ENCODE data around the gene MRPS21.
A peak's percentile ranks its signal among the peaks of the same experiment; 100 is the strongest.

MRPS21 gene

DNA sequence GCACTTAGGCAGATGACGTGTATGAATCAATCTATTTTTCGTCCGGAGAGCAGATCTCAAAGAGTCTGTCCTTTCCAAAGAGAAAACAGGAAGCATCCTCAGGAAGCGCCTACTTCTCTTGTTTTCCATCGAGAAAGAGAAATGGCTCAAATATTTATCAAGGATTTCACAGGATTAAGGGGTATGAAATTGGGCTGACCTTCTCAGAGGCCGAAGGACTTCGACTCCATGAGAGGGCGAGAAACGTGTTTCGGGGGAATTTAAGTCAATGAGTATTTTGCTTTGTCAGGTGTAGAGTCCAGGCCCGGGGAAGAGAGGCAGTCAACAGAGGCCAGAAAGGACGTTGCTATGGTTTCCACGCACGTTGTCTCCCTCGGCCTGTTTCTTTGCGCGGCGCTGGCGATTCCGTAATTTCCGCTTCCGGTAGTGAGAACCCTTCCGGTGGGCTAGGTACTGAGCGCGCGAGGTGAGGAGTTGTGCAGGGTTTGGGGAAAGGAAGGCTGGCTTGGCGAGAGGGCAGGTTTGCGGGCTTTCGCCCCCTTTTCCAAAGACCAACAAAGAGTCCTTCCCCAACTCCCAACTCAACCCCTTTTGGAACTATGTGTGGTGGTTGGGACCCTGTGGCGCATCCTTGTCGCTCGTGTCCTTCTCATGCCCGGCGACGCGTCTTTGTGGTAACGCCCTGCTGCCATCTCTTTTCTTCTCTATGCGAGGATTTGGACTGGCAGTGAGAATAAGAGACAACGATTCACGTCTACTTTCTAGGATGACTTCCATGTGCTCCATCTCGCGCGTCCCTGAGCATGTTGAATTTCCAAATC lies at the start of gene MRPS21:
TSS of gene MRPS21 (plus strand) at position 429 of the 821 bp plus-strand sequence. CDS start 506 bp downstream, outside the sequence.
- peak; percentile 76 to 86 for DNase-seq (ENCODE audit: extremely low read depth in 1 of 2, low read depth in 1 of 2)

DNA sequence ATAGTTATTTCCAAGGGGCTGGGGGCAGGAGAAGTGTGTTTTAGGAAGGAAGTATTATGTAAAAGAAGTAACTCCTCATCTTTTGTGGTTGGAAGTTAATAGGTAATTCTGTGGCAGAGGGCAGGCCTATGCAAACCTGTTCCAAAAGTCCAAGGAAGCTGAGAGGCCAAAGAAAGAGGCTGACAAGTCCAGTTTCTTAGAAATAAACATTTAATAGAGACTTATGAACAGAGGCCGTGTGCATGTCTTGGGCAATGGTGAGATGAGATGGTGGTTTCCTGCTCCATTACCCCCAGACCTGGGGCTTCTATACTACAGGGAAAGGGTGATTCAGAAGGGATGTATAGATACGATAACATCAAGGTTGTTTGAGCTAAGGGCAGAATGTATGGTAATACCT lies 43.7 kb upstream of the MRPS21 start:
- no peak for DNase-seq (ENCODE audit: extremely low read depth in 1 of 2, low read depth in 1 of 2)

DNA sequence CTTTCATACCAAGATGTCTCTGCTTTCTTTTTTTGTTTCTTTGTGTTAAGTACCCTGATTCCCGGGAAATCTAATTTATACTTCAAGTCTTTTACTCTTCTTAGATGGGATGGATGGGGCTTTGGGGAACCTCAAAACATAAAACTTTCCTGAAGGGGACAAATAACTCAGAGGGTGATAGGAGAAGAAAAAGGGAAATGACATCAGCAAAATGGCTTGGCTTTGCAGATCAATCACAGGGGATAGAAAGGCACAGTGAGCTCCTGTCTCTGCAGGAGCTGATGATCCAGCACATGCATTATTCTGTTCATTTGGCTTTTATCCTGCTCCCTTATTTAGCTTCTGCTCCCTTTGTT lies 37.5 kb upstream of the MRPS21 start:
- DNase-seq (ENCODE audit: extremely low read depth in 1 of 2, low read depth in 1 of 2): no peak

DNA sequence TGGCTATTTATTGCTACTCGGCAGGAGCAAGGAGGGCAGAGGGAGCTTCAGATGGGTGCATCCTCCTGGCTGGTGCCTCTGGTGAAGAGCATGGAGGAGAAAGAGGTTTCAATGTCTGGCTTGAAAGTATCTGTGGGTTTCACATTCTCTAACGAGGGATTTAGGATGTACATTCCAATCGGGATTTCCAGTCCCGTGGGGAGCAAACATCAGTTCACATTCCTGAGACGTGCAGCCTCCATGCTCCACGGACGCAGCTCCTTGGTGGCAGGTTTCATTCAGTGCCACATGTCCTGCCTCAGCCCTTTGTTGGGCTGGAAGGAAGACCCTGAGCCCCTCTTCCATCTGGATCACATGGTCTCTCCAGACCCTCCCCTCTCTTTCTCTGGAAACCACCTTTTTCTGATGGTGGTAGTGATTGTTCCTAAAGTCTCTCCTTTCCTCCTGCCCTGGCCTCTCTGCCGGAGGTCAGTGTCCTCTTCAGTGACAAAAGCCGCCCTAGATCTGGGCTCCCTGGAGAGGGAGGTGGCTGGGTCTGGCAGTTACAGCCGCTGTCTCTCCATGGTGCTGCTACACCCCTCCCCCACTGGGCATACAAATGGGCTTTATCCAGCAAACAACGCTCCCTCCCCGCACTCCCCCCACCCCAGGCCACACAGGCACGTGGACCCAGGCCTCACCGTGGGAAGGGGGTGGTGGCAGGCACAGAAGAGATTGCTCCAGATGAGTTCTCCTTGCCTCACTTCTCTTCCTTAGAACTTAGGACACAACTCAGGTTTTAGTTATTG lies 36.9 kb upstream of the MRPS21 start:
- DNase-seq (ENCODE audit: extremely low read depth in 1 of 2, low read depth in 1 of 2): no peak

DNA sequence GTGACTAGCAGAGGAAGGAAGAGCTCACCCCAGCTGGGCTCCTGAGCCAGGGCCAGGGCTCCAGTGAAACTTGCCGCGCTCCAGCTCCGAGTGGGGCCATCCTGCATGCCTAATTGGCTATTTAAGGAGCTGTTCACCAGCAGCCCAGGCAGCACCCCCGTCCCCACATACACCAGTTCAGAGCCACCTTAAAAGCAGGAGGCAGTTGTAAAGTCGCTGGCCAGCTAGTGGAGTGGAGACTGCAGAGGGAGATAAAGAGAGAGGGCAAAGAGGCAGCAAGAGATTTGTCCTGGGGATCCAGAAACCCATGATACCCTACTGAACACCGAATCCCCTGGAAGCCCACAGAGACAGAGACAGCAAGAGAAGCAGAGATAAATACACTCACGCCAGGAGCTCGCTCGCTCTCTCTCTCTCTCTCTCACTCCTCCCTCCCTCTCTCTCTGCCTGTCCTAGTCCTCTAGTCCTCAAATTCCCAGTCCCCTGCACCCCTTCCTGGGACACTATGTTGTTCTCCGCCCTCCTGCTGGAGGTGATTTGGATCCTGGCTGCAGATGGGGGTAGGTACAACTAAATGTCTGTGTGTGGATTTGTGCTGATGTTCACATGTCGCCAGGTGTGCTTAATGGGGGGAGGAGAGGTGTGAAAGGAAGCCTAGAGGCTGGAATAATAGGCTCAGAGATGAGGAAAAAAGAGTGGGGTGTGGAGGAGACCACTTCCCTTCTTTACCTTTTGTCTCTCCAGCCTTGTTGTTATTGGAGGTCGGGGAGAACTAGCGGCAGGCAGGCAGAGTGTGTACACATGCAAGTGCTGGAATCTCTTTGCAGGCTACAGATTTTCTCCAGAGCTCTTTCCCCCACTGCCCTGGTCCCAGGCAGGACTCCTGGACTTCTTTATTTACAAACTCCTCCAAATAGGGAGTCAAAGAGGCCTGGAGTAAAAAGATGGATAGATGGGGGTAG lies 35.8 kb upstream of the MRPS21 start, which contains the start of gene CA14:
TSS of gene CA14 (plus strand) at position 151 of the 962 bp plus-strand sequence. CDS start at position 506, 355 bp downstream.
- no peak for DNase-seq (ENCODE audit: extremely low read depth in 1 of 2, low read depth in 1 of 2)

DNA sequence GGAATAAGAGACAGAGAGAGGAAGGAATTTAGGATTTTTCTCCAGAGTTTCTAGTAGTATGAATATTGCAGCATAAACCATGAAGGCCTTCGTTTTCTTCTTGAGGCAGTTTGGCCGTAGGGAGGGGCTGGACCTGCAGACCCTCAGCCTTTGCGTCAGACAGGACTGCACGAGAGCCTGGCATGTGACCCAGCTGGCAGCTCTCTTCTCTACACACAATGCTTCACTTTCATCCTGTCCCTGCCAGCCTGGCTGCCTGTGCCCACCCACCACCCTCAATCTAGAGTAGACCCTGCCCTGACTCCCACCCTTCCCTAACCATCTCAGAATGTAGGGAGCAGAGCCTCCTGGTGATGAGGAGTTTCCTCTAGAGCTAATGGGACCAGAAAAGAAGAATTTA lies 34.4 kb upstream of the MRPS21 start:
- DNase-seq (ENCODE audit: extremely low read depth in 1 of 2, low read depth in 1 of 2): no peak

DNA sequence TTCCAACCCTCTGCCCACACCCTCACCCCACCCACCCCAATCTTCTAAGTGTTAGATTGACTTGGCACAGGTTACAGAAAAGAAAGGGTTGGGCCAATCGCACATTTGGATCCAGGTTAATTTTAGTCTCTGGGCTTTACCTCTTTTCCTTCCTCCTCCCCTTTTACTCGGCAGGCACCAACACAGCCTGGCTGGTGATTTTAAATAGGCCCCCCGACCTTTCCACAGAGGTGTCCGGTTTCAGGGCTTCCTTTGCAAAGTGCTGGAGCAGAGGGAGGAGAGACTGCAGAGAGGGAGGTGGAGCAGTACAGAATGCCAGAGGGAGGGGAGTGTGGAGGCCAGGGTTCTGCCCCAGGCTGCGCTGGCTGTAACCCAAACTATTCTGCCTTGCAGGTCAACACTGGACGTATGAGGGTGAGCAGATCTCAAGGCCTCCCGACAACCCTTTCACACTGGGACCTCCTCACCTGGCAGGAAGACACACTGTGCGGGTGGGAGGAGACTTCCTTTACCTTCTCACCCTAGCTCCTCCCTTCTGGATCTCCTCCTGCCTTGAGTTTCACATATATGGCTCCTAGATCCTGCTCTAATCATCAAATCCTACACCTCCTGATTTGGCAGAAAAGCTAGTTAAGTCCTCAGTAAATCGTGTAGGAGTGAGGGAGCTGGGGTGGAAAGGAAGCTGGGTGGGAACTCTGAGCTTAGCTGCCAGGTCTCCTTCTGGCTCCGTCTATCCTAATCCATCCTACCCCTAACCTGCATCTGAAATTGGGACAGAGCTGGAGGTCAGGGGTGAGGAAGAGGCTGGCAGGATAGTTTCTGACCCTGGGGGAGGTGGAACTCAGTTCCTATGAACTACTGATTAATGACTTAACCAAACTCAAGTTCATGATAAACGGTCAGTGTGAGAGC lies 33.6 kb upstream of the MRPS21 start:
- no peak for DNase-seq (ENCODE audit: extremely low read depth in 1 of 2, low read depth in 1 of 2)

DNA sequence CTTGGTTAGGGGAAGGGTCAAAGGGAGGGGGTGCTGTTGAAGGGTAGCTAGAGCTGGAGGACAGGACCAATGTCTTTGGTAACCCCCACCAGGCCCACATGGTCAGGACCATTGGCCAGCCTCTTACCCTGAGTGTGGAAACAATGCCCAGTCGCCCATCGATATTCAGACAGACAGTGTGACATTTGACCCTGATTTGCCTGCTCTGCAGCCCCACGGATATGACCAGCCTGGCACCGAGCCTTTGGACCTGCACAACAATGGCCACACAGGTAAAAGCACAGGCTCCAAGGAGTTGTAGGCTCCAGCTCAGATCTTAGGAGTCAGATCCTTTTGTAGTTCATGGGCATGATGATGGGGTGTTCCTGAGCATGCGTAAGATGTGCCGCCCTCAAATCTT lies 32.3 kb upstream of the MRPS21 start:
- DNase-seq (ENCODE audit: extremely low read depth in 1 of 2, low read depth in 1 of 2): no peak

DNA sequence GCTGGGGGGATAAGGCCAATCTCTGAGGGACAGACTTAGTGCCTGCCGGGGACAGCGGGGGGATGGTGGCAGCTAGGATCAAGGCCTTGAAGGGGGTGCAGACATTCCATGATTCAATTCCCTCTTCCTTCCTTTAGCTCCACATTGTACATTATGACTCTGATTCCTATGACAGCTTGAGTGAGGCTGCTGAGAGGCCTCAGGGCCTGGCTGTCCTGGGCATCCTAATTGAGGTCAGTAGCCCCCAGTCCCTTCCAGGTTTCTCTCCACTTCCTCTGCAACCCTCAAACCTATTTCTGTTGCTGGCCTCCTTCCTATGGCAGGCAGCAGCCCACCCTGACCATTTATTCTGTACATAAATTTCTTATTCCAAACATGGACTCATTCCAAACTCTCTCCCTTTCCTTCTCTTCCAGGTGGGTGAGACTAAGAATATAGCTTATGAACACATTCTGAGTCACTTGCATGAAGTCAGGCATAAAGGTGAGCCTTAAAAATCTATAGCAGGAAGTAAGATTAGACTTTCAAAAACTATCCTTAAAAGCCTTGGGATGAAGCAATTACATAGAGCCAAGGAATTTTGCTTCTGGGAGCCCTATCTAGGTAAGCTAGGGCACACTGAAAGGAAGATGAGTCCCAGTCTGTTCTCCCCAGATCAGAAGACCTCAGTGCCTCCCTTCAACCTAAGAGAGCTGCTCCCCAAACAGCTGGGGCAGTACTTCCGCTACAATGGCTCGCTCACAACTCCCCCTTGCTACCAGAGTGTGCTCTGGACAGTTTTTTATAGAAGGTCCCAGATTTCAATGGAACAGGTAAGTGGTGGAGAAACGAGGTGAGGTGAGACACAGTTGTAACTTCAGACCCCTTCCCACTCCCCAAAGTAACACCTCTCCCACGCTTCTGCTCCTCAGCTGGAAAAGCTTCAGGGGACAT lies 31.0 kb upstream of the MRPS21 start:
- DNase-seq (ENCODE audit: extremely low read depth in 1 of 2, low read depth in 1 of 2): no peak

DNA sequence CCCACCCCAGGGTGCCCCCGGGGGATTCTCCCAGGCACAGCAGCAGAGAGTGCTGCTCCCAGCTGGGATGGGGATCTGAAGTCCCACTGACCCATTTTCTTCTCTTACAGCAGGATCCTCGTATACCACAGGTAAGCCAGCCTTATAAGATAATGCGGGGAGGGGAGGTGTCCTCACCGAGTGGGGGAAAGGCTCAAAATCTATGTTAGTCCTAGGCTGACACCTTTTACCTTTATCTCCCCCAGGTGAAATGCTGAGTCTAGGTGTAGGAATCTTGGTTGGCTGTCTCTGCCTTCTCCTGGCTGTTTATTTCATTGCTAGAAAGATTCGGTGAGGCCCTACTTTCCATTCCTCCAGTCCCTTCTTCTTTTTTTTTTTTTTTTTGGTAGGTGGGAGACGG lies 30.1 kb upstream of the MRPS21 start:
- no peak for DNase-seq (ENCODE audit: extremely low read depth in 1 of 2, low read depth in 1 of 2)

DNA sequence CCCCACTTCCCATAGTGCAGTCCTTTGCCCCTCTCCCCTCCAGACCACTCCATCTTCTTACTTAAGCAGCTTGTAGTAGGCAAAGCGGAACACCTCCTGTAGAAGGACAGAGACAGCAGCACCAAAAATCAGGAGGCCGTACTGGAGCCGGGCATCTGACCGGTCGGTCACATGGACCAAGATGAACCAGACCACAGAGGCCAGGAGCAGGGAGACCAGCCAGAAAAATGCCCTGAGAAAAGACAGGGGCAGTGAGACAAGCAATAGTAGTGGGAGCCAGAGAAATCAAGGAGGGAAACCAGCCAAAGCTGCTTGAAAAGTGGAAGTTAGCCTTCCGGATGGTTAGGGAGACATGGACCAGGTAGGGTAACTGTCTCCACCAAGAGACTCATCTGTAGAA lies 25.8 kb upstream of the MRPS21 start:
- DNase-seq (ENCODE audit: extremely low read depth in 1 of 2, low read depth in 1 of 2): no peak

DNA sequence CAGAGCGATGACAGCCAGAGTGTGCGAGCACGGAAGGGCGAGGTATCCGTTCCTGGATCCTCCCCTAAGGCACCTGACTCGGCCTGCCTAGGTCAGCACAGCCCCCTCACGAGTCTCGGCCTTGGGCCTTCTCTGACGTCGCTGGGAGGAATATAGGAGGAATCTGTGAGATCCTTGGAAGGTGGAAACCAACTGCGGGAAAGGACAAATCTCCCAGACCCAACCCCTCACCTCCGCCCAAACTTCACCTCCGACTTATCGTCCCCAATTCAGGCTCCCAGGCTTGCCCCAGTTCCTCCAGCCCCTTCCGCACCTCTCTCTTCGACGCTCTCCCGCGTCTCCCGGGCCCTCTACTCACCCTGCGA lies 25.3 kb upstream of the MRPS21 start:
- no peak for DNase-seq (ENCODE audit: extremely low read depth in 1 of 2, low read depth in 1 of 2)

DNA sequence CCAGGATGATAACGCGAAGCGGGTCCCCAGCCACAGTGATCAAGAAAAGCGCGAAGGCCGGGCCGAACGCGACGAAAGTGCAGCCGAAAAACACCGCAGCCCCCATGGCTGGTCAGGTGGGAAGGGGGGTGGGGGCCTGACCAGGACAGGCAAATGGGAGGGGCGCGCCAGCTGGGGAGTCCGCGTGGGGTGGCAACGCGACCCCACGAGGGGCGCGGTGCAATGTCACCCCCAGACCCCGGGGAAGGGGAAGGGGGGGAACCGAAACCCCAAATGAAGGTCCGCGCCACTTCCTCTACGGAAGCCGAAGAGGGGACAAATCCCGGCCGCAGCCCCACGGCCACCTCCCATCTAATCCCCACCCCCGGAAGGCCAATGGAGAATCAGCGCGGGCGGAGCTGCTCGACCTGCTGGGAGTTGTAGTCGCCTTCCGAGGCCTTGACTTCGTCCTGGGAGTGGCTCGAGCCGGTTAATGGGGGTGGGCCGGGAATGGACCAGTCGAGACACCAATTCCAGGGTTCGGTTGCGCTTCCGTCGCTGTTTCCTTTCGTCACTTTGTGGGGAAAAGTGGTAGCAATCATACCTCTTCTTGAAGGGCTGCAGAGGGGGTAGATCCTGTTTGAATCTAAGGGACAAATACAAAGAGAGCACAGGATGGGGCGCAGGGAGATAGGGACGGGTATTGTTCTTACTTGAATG lies 24.8 kb upstream of the MRPS21 start, which contains the start of gene APH1A:
TSS of gene APH1A (minus strand) at position 312 of the 699 bp plus-strand sequence. CDS start at position 106, 206 bp downstream.
- DNase-seq (ENCODE audit: extremely low read depth in 1 of 2, low read depth in 1 of 2): peak; percentile 83 to 95

DNA sequence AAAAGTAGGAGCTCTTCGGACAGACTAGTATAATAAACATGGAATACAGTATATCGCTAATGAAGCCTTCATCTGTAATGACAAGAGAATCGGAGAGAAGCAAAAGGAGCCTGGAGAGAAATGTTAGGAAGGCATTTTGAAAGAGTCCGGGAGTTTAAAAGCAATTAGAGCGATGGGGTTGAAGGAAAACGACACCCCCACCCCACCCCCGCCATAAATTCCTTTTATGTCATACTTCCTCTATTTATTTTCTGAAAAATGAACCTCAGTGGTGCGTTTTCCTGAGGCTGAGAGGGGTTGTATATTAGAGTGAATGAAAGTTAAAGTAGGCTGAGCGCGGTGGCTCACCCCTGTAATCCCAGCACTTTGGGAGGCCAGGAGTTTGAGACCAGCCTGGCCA lies 24.2 kb upstream of the MRPS21 start:
- no peak for DNase-seq (ENCODE audit: extremely low read depth in 1 of 2, low read depth in 1 of 2)

DNA sequence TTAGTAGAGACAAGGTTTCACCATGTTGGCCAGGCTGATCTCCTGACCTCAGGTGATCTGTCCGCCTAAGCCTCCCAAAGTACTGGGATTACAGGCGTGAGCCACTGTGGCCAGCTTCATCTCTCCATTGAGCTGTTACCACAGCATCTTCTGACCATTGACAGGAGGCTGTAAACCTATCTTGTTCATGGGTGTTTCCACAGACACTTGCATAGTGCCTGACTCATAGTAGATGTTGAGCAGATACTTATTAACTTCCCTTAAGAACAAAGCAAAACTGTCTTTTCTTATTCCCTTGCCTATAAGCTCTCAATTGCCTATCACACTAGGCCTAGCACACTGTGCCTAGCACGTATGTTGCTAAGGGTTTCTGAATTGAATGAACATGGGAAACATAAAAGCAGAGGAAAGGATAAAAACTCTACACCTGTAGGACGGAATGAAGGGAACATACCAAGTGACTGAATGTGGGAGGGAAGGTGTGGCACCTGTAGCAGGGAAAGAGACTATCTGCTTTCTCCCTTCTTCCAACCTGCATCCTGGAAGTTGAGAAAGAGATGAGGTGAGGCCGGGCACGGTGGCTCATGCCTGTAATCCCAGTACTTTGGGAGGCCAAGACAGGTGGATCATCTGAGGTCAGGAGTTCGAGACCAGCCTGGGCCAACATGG lies 22.2 kb upstream of the MRPS21 start:
- no peak for DNase-seq (ENCODE audit: extremely low read depth in 1 of 2, low read depth in 1 of 2)

DNA sequence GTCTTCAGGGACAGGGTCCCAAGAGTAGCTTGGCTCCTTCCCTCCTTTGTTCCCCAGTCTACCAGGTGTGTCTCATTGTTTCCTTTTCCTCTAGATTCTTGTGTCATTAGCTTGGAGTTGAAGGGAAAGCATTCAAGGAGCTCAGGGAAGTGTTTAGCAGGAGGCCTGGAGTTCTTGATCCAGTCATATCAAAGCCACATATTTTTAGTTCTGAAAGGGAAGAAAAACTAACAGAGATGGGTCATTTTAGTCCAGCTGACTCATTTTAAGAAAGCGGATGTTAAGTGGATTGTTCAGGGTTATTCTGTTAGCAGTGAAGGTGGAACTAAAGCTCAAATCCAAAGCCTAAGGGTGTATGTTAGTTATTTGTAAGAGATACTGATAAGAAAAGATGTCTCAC lies 20.4 kb upstream of the MRPS21 start:
- DNase-seq (ENCODE audit: extremely low read depth in 1 of 2, low read depth in 1 of 2): no peak

DNA sequence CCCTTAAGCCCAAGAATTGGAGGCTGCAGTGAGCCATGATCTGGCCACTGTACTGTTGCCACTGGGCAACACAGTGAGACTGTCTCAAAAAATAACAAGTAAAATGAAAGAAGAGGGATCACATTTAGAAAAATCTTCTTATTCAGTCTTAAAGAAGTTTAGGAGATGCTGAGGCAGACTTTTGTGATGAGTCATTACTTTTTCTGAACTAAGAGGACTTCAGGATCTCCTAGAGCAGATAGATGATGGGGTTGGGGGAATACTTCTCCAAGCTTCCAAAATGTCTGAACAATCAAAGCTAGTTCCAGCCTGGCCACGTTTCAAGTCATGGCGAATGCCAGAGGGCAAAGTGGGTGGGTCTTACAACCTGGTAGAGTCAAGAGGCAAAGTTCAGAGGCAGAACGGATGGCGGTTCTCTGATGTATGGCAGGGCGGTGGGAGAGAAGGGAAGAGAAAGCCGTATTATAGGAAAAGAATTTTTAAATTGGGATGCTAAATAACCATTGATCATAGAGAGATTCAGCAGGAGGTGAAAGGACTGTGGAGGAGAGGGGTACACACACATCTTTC lies 13.4 kb upstream of the MRPS21 start:
- DNase-seq (ENCODE audit: extremely low read depth in 1 of 2, low read depth in 1 of 2): no peak

Measured in stimulated activated CD8-positive, alpha-beta memory T cell treated with anti-CD3 and anti-CD28 coated beads, Interleukin-7, amount 100 ng/mL, for 48 hours (primary cell).